DND-41 (cell line): Measurements from ENCODE around the gene PLEKHM1.
A peak's percentile ranks its signal among the peaks of the same experiment; 100 is the strongest.
"Not testable (repeated sequence)": the region's sequence is repeated elsewhere in the genome, so short reads cannot be mapped to it uniquely, and the experiment has no call there.

ENCODE experiments used
- ATAC-seq: fragments of 200-7000 bp; cut with Tn5 transposase; 3 replicates; pipeline ENCODE4 v1.9.1; 2021; ENCODE audit warnings: low read depth; ENCODE audit not compliant: insufficient read depth
- DNase-seq: peaks from one replicate; pipeline ENCODE4 v3.0.0-alpha.2; 2020
- H2AFZ ChIP-seq: 2 replicates; pipeline ENCODE4 v1.6.0; 2012; ENCODE audit warnings: low read depth, low read length
- H3K27ac ChIP-seq: 2 replicates; pipeline ENCODE4 v1.5.1; 2012; ENCODE audit warnings: low read length, inconsistent platforms
- H3K27me3 ChIP-seq: fragments of 200-600 bp; sonication (generic); 2 replicates; pipeline ENCODE4 v1.6.0; 2012; ENCODE audit warnings: low read length, mild to moderate bottlenecking, inconsistent platforms; ENCODE audit not compliant: insufficient read depth, poor library complexity
- H3K36me3 ChIP-seq: 2 replicates; pipeline ENCODE4 v1.5.1; 2012; ENCODE audit warnings: low read length, inconsistent platforms; ENCODE audit not compliant: insufficient read depth
- H3K4me1 ChIP-seq: 2 replicates; pipeline ENCODE4 v1.5.1; 2012; ENCODE audit warnings: mild to moderate bottlenecking, low read length; ENCODE audit not compliant: insufficient read depth
- H3K4me2 ChIP-seq: 2 replicates; pipeline ENCODE4 v1.6.0; 2012; ENCODE audit warnings: mild to moderate bottlenecking, moderate library complexity, low read length, inconsistent platforms; ENCODE audit not compliant: insufficient read depth
- H3K4me3 ChIP-seq, 2 experiments: fragments of 200-600 bp in 1 of 2; shearing (Covaris generic) in 1 of 2; 2 replicates each; pipeline ENCODE4 v1.5.1; 2012 to 2016; ENCODE audit warnings: inconsistent platforms in 2 of 2, low read length in 2 of 2, mild to moderate bottlenecking in 2 of 2, low read depth in 1 of 2, moderate library complexity in 1 of 2
- H3K79me2 ChIP-seq: 2 replicates; pipeline ENCODE4 v1.6.0; 2012; ENCODE audit warnings: low read length, inconsistent platforms; ENCODE audit not compliant: insufficient read depth
- H3K9ac ChIP-seq: 2 replicates; pipeline ENCODE4 v1.6.0; 2012; ENCODE audit warnings: low read depth, mild to moderate bottlenecking, inconsistent platforms, low read length, moderate library complexity
- H3K9me3 ChIP-seq: 2 replicates; pipeline ENCODE4 v1.5.1; 2012; ENCODE audit warnings: low read length, moderate library complexity, mild to moderate bottlenecking, inconsistent platforms; ENCODE audit not compliant: insufficient read depth, severe bottlenecking
- H4K20me1 ChIP-seq: 2 replicates; pipeline ENCODE4 v1.6.0; 2012; ENCODE audit warnings: low read length; ENCODE audit not compliant: insufficient read depth
- CTCF ChIP-seq: IDR thresholded peaks from 2 replicates; pipeline ENCODE4 v1.5.1; 2012; ENCODE audit warnings: borderline replicate concordance, low read length, moderate library complexity, mild to moderate bottlenecking; ENCODE audit not compliant: poor library complexity, severe bottlenecking; ENCODE audit errors: extremely low read depth
- EZH2 ChIP-seq: IDR thresholded peaks from 3 replicates; pipeline ENCODE4 v1.6.1; 2012; ENCODE audit warnings: borderline replicate concordance, low read depth, mild to moderate bottlenecking, moderate library complexity, low read length, inconsistent platforms; ENCODE audit not compliant: severe bottlenecking

The PLEKHM1 gene

GRCh38 chr17:45444301-45444700 lies 46.2 kb downstream of the PLEKHM1 start:
- not testable (repeated sequence) for H3K4me3 ChIP-seq, ATAC-seq, H3K79me2 ChIP-seq, H4K20me1 ChIP-seq, H3K4me1 ChIP-seq, H2AFZ ChIP-seq, H3K27ac ChIP-seq, H3K9ac ChIP-seq, DNase-seq, H3K27me3 ChIP-seq, H3K9me3 ChIP-seq, H3K4me2 ChIP-seq
- H3K36me3 ChIP-seq: peaks cover 13% of the 10 kb centered on the region

GRCh38 chr17:45443371-45444260 lies 46.9 kb downstream of the PLEKHM1 start:
- H3K4me1 ChIP-seq, ATAC-seq, H3K9me3 ChIP-seq, H3K4me3 ChIP-seq, H3K27me3 ChIP-seq, H3K4me2 ChIP-seq, H2AFZ ChIP-seq, H3K79me2 ChIP-seq, H3K27ac ChIP-seq, H4K20me1 ChIP-seq, H3K9ac ChIP-seq, DNase-seq: not testable (repeated sequence)
- peaks cover 19% of the 10 kb centered on the region for H3K36me3 ChIP-seq

- no peak for ATAC-seq
Observed at GRCh38 chr17:45441526-45442310, 48.8 kb downstream of the PLEKHM1 start.

GRCh38 chr17:45440839-45441515 lies 49.5 kb downstream of the PLEKHM1 start:
- H3K79me2 ChIP-seq, H3K9me3 ChIP-seq, H3K27ac ChIP-seq, H4K20me1 ChIP-seq, H3K27me3 ChIP-seq, H3K4me1 ChIP-seq, H2AFZ ChIP-seq, H3K4me3 ChIP-seq, H3K4me2 ChIP-seq, H3K9ac ChIP-seq: not testable (repeated sequence)
- ATAC-seq: peak; percentile 71
- DNase-seq: peak; percentile 53
- H3K36me3 ChIP-seq: peaks cover 34% of the 10 kb centered on the region

More at GRCh38 chr17:45441526-45442310, 48.8 kb downstream of the PLEKHM1 start:
- no peak overlapping the region for H3K4me2 ChIP-seq
- no peak for DNase-seq
- no peaks in the 10 kb centered on the region for H3K4me1 ChIP-seq
- H3K9ac ChIP-seq: no peak overlapping the region
- H4K20me1 ChIP-seq: no peaks in the 10 kb centered on the region
- H3K79me2 ChIP-seq: no peaks in the 10 kb centered on the region
- peaks cover 26% of the 10 kb centered on the region for H3K36me3 ChIP-seq
- TF ChIP-seq CTCF (no peak), EZH2 (no peak)
- no peak overlapping the region for H3K4me3 ChIP-seq
- H3K27ac ChIP-seq: no peak overlapping the region
- no peaks in the 10 kb centered on the region for H3K9me3 ChIP-seq
- H2AFZ ChIP-seq: no peak overlapping the region
- no peaks in the 10 kb centered on the region for H3K27me3 ChIP-seq
